ENCODE data around the gene CSNK2A2. TPM values are rescaled to one million over a fixed set of nuclear protein-coding genes. Genes with fewer than 3 reads are reported as not detected.

CSNK2A2 gene
- polyA plus RNA-seq, 1 experiment: 22.5 TPM

DNA sequence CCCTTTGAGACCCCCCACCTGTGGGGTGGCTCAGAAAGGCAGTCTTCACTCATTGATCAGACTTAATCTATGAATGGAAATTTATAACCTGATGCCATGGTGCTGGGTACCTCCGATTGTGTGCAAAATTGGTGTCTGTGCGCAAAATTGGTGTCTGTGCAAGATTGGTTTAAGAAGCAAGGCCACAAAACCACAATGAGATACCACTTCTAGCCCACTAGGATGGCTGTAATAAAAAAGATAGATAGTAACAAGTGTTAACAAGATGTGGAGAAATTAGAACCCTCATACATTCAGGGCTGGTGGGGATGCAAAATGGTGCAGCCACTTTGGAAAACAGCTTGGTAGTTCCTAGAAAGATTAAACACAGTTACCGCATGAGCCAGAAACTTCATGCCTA is 13.9 kb upstream of the CSNK2A2 start:
- Histone ChIP-seq H3K36me3 (ENCODE audit: control insufficient read depth, insufficient read depth, low read length) (no peaks in the 10 kb centered on the region), H3K27me3 (ENCODE audit: control insufficient read depth, insufficient read depth, low read length) (peaks cover 3% of the 10 kb centered on the region; the same call in 1 of the 2 replicates), H3K4me3 (ENCODE audit: low read depth, low read length) (no peak overlapping the region)
- no peak for DNase-seq (ENCODE audit: low read depth)
- CTCF ChIA-PET: interaction anchor here (0.6 to 0.9 kb wide), 2 partner anchors 13 to 103 kb away, joined by 3 read pairs; no protein-coding TSS in a partner anchor
- POLR2A ChIA-PET: no interaction called here
- TF ChIP-seq, protein P1, sequence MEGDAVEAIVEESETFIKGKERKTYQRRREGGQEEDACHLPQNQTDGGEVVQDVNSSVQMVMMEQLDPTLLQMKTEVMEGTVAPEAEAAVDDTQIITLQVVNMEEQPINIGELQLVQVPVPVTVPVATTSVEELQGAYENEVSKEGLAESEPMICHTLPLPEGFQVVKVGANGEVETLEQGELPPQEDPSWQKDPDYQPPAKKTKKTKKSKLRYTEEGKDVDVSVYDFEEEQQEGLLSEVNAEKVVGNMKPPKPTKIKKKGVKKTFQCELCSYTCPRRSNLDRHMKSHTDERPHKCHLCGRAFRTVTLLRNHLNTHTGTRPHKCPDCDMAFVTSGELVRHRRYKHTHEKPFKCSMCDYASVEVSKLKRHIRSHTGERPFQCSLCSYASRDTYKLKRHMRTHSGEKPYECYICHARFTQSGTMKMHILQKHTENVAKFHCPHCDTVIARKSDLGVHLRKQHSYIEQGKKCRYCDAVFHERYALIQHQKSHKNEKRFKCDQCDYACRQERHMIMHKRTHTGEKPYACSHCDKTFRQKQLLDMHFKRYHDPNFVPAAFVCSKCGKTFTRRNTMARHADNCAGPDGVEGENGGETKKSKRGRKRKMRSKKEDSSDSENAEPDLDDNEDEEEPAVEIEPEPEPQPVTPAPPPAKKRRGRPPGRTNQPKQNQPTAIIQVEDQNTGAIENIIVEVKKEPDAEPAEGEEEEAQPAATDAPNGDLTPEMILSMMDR (IDR thresholded peaks at IDR 0.05; ENCODE audit: insufficient read depth, low read depth, low read length): no peak

DNA sequence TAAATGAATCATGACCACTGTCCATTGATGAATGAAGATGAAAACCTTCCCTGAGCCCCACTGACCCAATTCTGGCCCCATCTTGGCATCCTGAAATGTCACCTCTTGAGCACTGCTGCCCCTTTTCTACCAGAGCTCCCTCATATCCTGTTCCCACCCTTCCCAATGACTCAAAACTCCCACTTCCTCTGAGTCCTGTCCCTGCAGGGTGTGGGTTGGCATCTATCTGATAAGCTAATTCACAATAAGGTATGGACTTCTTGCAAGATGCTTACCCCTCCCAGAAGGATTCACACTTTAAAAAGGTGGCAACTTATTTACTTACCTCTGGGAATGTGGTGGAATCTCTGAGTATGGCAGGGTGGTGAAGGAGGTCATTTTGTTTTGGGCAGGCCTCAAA is 13.3 kb upstream of the CSNK2A2 start:
- ChIA-PET CTCF (interaction anchor here (0.6 to 0.9 kb wide), 2 partner anchors 14 to 102 kb away, joined by 3 read pairs; no protein-coding TSS in a partner anchor), POLR2A (no interaction called here)
- Histone ChIP-seq H3K36me3 (ENCODE audit: control insufficient read depth, insufficient read depth, low read length) (no peaks in the 10 kb centered on the region), H3K4me3 (ENCODE audit: low read depth, low read length) (no peak overlapping the region), H3K27me3 (ENCODE audit: control insufficient read depth, insufficient read depth, low read length) (peaks cover 3% of the 10 kb centered on the region; the same call in 1 of the 2 replicates)
- no peak for DNase-seq (ENCODE audit: low read depth)
- TF ChIP-seq, protein P1 (IDR thresholded peaks at IDR 0.05; ENCODE audit: insufficient read depth, low read depth, low read length): no peak

DNA sequence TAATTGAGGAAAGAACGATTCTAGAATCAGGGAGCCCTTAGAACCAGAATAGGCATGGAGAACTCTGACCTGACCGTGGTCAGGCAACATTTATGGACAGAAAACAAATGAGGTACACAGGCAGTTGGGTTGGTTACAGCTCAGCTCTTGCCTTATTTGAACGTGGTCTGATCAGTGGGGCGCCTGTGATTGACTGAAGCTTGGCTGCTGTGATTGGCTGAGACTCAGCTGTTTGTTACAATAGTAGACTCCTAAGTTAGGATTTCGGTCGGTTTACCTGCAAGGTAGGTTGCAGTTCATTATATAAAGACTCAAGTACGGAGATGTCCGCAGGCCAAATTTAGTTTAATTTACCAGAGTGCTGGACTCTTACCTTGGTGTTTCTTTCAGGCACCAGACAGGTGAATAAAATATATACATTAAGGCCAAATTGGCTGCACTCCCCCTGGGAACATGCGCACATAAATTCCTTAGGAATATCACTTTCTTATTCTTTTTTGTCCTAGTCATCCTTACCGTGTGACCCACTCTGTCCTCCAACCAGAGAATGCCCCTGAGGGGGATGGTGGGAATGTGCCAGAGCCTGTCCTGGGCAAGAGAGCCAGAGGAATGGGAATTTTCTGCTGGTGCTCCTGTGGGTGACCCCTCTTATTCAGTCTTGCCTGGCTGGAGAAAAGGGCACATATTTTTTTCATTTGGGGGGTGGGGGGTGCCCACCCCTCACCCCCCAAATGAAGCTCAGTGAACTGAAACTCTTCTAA is 7.5 kb upstream of the CSNK2A2 start:
- ChIA-PET CTCF (interaction anchor here (0.6 to 1.5 kb wide), 3 partner anchors 8 to 59 kb away, joined by 3 read pairs; partner anchors contain the start of gene CSNK2A2), POLR2A (no interaction called here)
- Histone ChIP-seq H3K4me3 (ENCODE audit: low read depth, low read length) (no peak overlapping the region), H3K36me3 (ENCODE audit: control insufficient read depth, insufficient read depth, low read length) (no peaks in the 10 kb centered on the region), H3K27me3 (ENCODE audit: control insufficient read depth, insufficient read depth, low read length) (peaks cover 5% of the 10 kb centered on the region)
- DNase-seq (ENCODE audit: low read depth): no peak
- TF ChIP-seq, protein P1 (IDR thresholded peaks at IDR 0.05; ENCODE audit: insufficient read depth, low read depth, low read length): no peak

DNA sequence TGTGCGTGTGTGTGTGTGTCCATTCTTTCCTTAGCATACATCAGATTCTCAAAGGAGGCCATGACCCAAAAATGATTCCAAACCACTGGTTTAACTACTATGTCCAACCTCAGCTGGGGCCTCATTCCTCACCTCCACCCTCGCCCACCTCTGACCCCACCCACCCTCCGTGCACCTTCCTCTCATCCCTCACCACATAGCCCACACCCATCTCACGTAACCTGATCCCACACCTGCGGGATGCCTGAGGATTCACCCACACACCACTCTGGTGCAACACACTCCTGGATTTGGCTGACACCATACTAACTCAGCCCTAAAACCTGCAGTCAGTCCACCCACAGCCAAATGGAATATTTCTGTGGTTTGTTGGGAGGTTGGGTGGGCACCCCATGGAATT is 3.3 kb upstream of the CSNK2A2 start:
- H3K36me3 ChIP-seq (ENCODE audit: control insufficient read depth, insufficient read depth, low read length): no peaks in the 10 kb centered on the region
- ChIA-PET POLR2A (no interaction called here), CTCF (no interaction called here)
- DNase-seq (ENCODE audit: low read depth): no peak
- peaks cover 5% of the 10 kb centered on the region for H3K27me3 ChIP-seq (ENCODE audit: control insufficient read depth, insufficient read depth, low read length)
- TF ChIP-seq, protein P1 (IDR thresholded peaks at IDR 0.05; ENCODE audit: insufficient read depth, low read depth, low read length): no peak
- no peak overlapping the region for H3K4me3 ChIP-seq (ENCODE audit: low read depth, low read length)

DNA sequence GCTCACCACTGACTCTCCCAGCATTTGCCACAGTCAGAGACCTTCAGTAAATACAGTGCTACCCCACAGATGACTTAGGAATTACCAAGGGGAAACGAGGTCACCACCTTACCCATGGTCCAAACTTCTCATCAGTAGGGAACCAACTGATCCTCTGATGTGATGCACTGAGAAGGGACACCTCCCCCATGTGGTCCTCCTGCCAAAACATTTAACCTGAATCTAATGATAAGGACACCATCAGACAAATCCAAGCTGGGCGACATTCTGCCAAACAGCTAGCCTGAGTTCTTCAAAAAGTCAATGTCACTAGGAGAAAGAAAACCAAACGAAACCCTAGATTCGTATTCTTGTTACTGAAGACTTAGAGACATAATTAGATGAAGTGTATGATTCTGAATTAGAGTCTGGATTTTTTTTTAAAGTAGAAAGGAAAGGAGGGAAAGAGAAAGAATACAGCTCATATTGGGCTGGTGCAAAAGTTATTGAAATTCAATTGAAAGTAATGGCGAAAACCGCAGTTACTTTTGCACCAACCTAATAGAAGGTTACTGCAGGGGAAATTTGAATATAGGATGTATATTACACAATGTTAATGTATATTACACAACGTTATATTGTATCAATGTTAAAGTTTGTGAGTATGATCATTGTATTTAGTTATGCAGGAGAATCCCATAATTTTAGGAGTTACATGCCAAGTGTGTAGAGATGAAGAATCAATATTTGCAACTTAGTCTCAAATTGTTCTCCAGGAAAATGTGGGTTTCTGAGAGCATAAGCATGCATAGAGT is 2.3 kb upstream of the CSNK2A2 start:
- ChIA-PET CTCF (no interaction called here), POLR2A (no interaction called here)
- Histone ChIP-seq H3K4me3 (ENCODE audit: low read depth, low read length) (no peak overlapping the region), H3K27me3 (ENCODE audit: control insufficient read depth, insufficient read depth, low read length) (peaks cover 5% of the 10 kb centered on the region), H3K36me3 (ENCODE audit: control insufficient read depth, insufficient read depth, low read length) (no peaks in the 10 kb centered on the region)
- DNase-seq (ENCODE audit: low read depth): no peak
- TF ChIP-seq, protein P1 (IDR thresholded peaks at IDR 0.05; ENCODE audit: insufficient read depth, low read depth, low read length): no peak
